K562 (cell line): ENCODE data around the gene KCNH2. TPM values are rescaled to one million over a fixed set of nuclear protein-coding genes. Genes with fewer than 3 reads are reported as not detected.
A peak's percentile ranks its signal among the peaks of the same experiment; 100 is the strongest.

Source experiments
- ATAC-seq: fragments of 200-7000 bp; cut with Tn5 transposase; 3 replicates; pipeline ENCODE4 v1.9.1; 2020; ENCODE audit warnings: moderate library complexity
- BruUV-seq: library from RNA; stranded (reverse); fragments of 400-500 nt; replicated peaks from 2 replicates; lab custom pipeline; 2021; lab: Mats Ljungman, UMichigan
- CTCF ChIA-PET: fragments of 300-600 bp; formaldehyde crosslinking; extraction: SDS; loops from one replicate; lab custom pipeline; 2021; ENCODE audit warnings: low intra/inter-chr PET ratio; lab: Yijun Ruan, JAX
- POLR2A ChIA-PET: fragments of 300-600, 350-650 bp; sonication (Branson Sonifier 250); formaldehyde crosslinking; extraction: SDS; loops from one replicate; lab custom pipeline; 2021; ENCODE audit warnings: antibody characterized with exemption, inconsistent platforms; lab: Yijun Ruan, JAX
- DNase-seq, 4 experiments: peaks; one replicate each; pipeline versions ENCODE4 v3.0.0 to v3.0.0-alpha.2; 2011 to 2018; ENCODE audit warnings: low spot score in 3 of 4, mixed read lengths in 3 of 4; ENCODE audit errors: extremely low read depth in 1 of 4
- FAIRE-seq: peaks from 2 replicates; lab custom pipeline; 2011; peaks lifted over from hg19 to GRCh38; lab: Jason Lieb, UNC
- H2AFZ ChIP-seq: 2 replicates; pipeline ENCODE4 v1.6.0; 2011; ENCODE audit warnings: low read depth, low read length, control low read depth, inconsistent platforms
- H3K27ac ChIP-seq: fragments of 200-600 bp; 3 replicates; pipeline ENCODE4 v1.8.0; 2011; ENCODE audit warnings: low read depth, mild to moderate bottlenecking, control low read depth, inconsistent platforms, low read length, moderate library complexity, mixed read lengths; ENCODE audit errors: extremely low read depth
- H3K27me3 ChIP-seq, 2 experiments: fragments of 300-600 bp in 1 of 2; 2 replicates in 1 of 2; 3 replicates in 1 of 2; pipeline versions ENCODE4 v1.6.0 to v1.8.0; 2011; ENCODE audit warnings: inconsistent platforms in 2 of 2, low read length in 2 of 2, mild to moderate bottlenecking in 1 of 2, mixed read lengths in 1 of 2, moderate library complexity in 1 of 2; ENCODE audit not compliant: control insufficient read depth in 2 of 2, insufficient read depth in 2 of 2
- H3K36me3 ChIP-seq: fragments of 300-600 bp; 3 replicates; pipeline ENCODE4 v1.8.0; 2011; ENCODE audit warnings: mild to moderate bottlenecking, low read length, inconsistent platforms; ENCODE audit not compliant: control insufficient read depth, insufficient read depth
- H3K4me1 ChIP-seq, 2 experiments: fragments of 200-600 bp in 1 of 2; replicated peaks in 1 of 2; 2 replicates in 1 of 2; 3 replicates in 1 of 2; pipeline versions ENCODE4 v1.5.1 to v1.8.0; 2011; ENCODE audit warnings: inconsistent platforms in 2 of 2, low read length in 2 of 2, mild to moderate bottlenecking in 1 of 2, mixed read lengths in 1 of 2, moderate library complexity in 1 of 2; ENCODE audit not compliant: control insufficient read depth in 2 of 2, insufficient read depth in 2 of 2
- H3K4me2 ChIP-seq: 2 replicates; pipeline ENCODE4 v1.6.1; 2011; ENCODE audit warnings: low read length, control low read depth, inconsistent platforms, mixed read lengths; ENCODE audit not compliant: insufficient read depth
- H3K4me3 ChIP-seq: fragments of 200-600 bp; sonication (generic), shearing (Covaris generic); 2 replicates; pipeline ENCODE4 v1.5.1; 2016; ENCODE audit warnings: control low read depth, inconsistent platforms
- H3K79me2 ChIP-seq: fragments of 200-600 bp; 3 replicates; pipeline ENCODE4 v1.8.0; 2011; ENCODE audit warnings: low read length, inconsistent platforms; ENCODE audit not compliant: control insufficient read depth, insufficient read depth
- H3K9ac ChIP-seq, 2 experiments: 2 replicates each; pipeline versions ENCODE4 v1.6.0 to v1.6.1; 2011; ENCODE audit warnings: low read depth in 2 of 2, low read length in 2 of 2, control low read depth in 1 of 2, inconsistent platforms in 1 of 2, mild to moderate bottlenecking in 1 of 2, mixed read lengths in 1 of 2; ENCODE audit not compliant: insufficient read depth in 1 of 2
- H3K9me1 ChIP-seq: one replicate; pipeline ENCODE4 v1.6.0; 2011; ENCODE audit warnings: inconsistent platforms, mild to moderate bottlenecking, low read length, moderate library complexity; ENCODE audit not compliant: control insufficient read depth, insufficient read depth
- H3K9me3 ChIP-seq: replicated peaks from 2 replicates; pipeline ENCODE4 v1.5.1; 2011; ENCODE audit warnings: low read depth, low read length, inconsistent platforms; ENCODE audit not compliant: control insufficient read depth, insufficient read depth
- H4K20me1 ChIP-seq: replicated peaks from 2 replicates; pipeline ENCODE4 v1.6.1; 2011; ENCODE audit warnings: low read length, inconsistent platforms, mixed read lengths; ENCODE audit not compliant: control insufficient read depth, insufficient read depth
- ATF3 ChIP-seq, 2 experiments: fragments of 450-650 bp in 1 of 2; sonication (generic) in 1 of 2; formaldehyde crosslinking in 1 of 2; IDR thresholded peaks in 1 of 2; conservative IDR thresholded peaks in 1 of 2; 2 replicates each; pipeline versions ENCODE4 v1.6.1 to v1.8.1; 2016 to 2023; ENCODE audit warnings: mild to moderate bottlenecking in 2 of 2, moderate library complexity in 2 of 2, inconsistent platforms in 1 of 2, missing genetic modification reagents in 1 of 2
- COPS2 ChIP-seq: fragments of 450-650 bp; conservative IDR thresholded peaks from 2 replicates; pipeline ENCODE4 v1.6.1; 2016; ENCODE audit warnings: mild to moderate bottlenecking, moderate library complexity
- CREM ChIP-seq: IDR thresholded peaks from 2 replicates; pipeline ENCODE4 v1.6.1; 2014; ENCODE audit warnings: antibody characterized with exemption, low read depth
- ESRRA ChIP-seq: fragments of 450-650 bp; IDR thresholded peaks from 2 replicates; pipeline ENCODE4 v1.6.1; 2014; ENCODE audit warnings: low read depth, mild to moderate bottlenecking, moderate library complexity, borderline replicate concordance
- FIP1L1 ChIP-seq: fragments of 200-400 bp; formaldehyde crosslinking; IDR thresholded peaks from 2 replicates; pipeline ENCODE4 v1.6.1; 2018; ENCODE audit warnings: mild to moderate bottlenecking, low read depth, low read length; ENCODE audit not compliant: poor library complexity, severe bottlenecking
- MED1 ChIP-seq: sonication (generic); formaldehyde crosslinking; IDR thresholded peaks from 2 replicates; pipeline ENCODE4 v1.8.1; 2023; ENCODE audit warnings: missing genetic modification reagents, borderline replicate concordance
- SIX5 ChIP-seq, 2 experiments: IDR thresholded peaks; 2 replicates each; pipeline ENCODE4 v1.6.1; 2011; ENCODE audit warnings: low read length in 2 of 2, borderline replicate concordance in 1 of 2, low read depth in 1 of 2, mild to moderate bottlenecking in 1 of 2, moderate library complexity in 1 of 2; ENCODE audit not compliant: insufficient read depth in 1 of 2
- SOX6 ChIP-seq: fragments of 450-650 bp; IDR thresholded peaks from 2 replicates; pipeline ENCODE4 v1.6.1; 2014; ENCODE audit warnings: mild to moderate bottlenecking
- U2AF2 ChIP-seq: fragments of 200-400 bp; formaldehyde crosslinking; optimal IDR thresholded peaks from 2 replicates; pipeline ENCODE3; 2017; ENCODE audit warnings: low read depth, mild to moderate bottlenecking, low read length
- ZNF41 ChIP-seq: fragments of 250-450 bp; sonication (Bioruptor Pico); conservative IDR thresholded peaks from 2 replicates; pipeline ENCODE4 v1.4.0; 2020; ENCODE audit warnings: mild to moderate bottlenecking
- ZNF431 ChIP-seq: sonication (generic); formaldehyde crosslinking; IDR thresholded peaks from 2 replicates; pipeline ENCODE4 v1.8.0; 2022; ENCODE audit warnings: mild to moderate bottlenecking, missing genetic modification reagents
- WGBS: fragments of 100-300 bp; shearing (Covaris generic); methylation state at CpG from one replicate; pipeline ENCODE4 v1.1.6; 2016; ENCODE audit warnings: low coverage, mixed read lengths; ENCODE audit not compliant: insufficient coverage; ENCODE audit errors: missing lambda C conversion rate; 5-methylcytosine and 5-hydroxymethylcytosine counted together
- in situ Hi-C: fragments of 300-500 bp; cut with MboI; formaldehyde crosslinking; loops from 4 replicates; pipeline ENCODE4 v1.15.0; 2018; ENCODE audit warnings: inconsistent platforms, mixed read lengths
- intact Hi-C: fragments of 100-400 bp; cut with micrococcal nuclease; formaldehyde crosslinking; loops from 2 replicates; pipeline ENCODE4 v1.14.2; 2022
- polyA plus RNA-seq, 8 experiments: library from polyadenylated mRNA; depleted of rRNA in 4 of 8; stranded (reverse) in 5 of 8; unstranded in 3 of 8; fragments of >200 nt; fragmentation: Nextera tagmentation in 2 of 8; fragmentation: Illumina TruSeq in 1 of 8; extraction: Ambion mirVana in 2 of 8; extraction: Trizol in 1 of 8; gene quantifications; 2 replicates each; pipeline versions ENCODE4 v1.2.1 to v1.2.3, GENCODE V29; 2011 to 2014; ENCODE audit warnings: inconsistent platforms in 1 of 8, missing spikeins in 1 of 8
- total RNA-seq, 7 experiments: library from RNA; depleted of rRNA in 6 of 7; stranded (reverse); fragments of >200 nt in 6 of 7; fragmentation: Illumina TruSeq in 2 of 7; extraction: Trizol in 2 of 7; gene quantifications; 2 replicates each; pipeline versions ENCODE4 v1.2.1 to v1.2.3, GENCODE V29; 2011 to 2021; ENCODE audit warnings: low replicate concordance in 1 of 7
- TF ChIP-seq, protein P1 (sequence below): fragments of 450-650 bp; IDR thresholded peaks from 2 replicates; pipeline ENCODE4 v1.6.1; 2016; ENCODE audit warnings: mild to moderate bottlenecking
- TF ChIP-seq, protein P2 (sequence below): fragments of 250-450 bp; sonication (Bioruptor Pico); IDR thresholded peaks from 2 replicates; pipeline ENCODE4 v1.9.0; 2021; ENCODE audit warnings: mild to moderate bottlenecking, inconsistent platforms

KCNH2 gene
- total and polyA plus RNA-seq, 9 of the 15 experiments (the other 6 are each of a cell fraction or from before 2014, with no cell fraction given), result 18.1 to 368 (median 218) TPM

GRCh38 chr7:151008511-151009323 lies 30.6 kb upstream of the KCNH2 start:
- BruUV-seq, result no TSS peak
- H3K4me2 ChIP-seq, result peak overlapping the region; percentile 100
- H3K4me3 ChIP-seq, result peak overlapping the region; percentile 57
- ATAC-seq, result peak; percentile 87
- CTCF ChIA-PET, result interaction anchor here (0.6 to 3.5 kb wide), 11 partner anchors 10 to 230 kb away, joined by 3 to 15 read pairs (median 5); no protein-coding TSS in a partner anchor
- in situ Hi-C loops (no loop called here), intact Hi-C loops (loop anchor here (1.0 to 5.0 kb wide), 8 partner anchors 14 to 224 kb away; partner anchors contain the start of genes ABCB8, CHPF2 and SLC4A2)
- peaks cover 43 to 69% of the 10 kb centered on the region in 2 experiments for H3K4me1 ChIP-seq
- no peaks in the 10 kb centered on the region; a peak in 1 of 5 replicates for H3K27me3 ChIP-seq
- POLR2A ChIA-PET, result interaction anchor here (0.6 to 8.4 kb wide), 9 partner anchors 12 to 298 kb away, joined by 3 to 146 read pairs (median 6); partner anchors contain the start of genes ABCB8 and ATG9B
- no peaks in the 10 kb centered on the region for H4K20me1 ChIP-seq
- peak; percentile 97 to 99 (median 98) for DNase-seq
- peak; percentile 15 for FAIRE-seq
- H3K36me3 ChIP-seq, result peaks cover 19% of the 10 kb centered on the region; the same call in 1 of the 3 replicates
- no peaks in the 10 kb centered on the region for H3K9me1 ChIP-seq
- no peaks in the 10 kb centered on the region for H3K9me3 ChIP-seq
- H3K9ac ChIP-seq, result peak overlapping the region; percentile 77 to 94
- WGBS, result 2% methylated on average over 35 of the region's 40 CpGs
- peak overlapping the region; percentile 85 for H3K27ac ChIP-seq
- peak overlapping the region; percentile 92 for H2AFZ ChIP-seq
- peaks cover 45% of the 10 kb centered on the region for H3K79me2 ChIP-seq
- TF ChIP-seq, protein P1, sequence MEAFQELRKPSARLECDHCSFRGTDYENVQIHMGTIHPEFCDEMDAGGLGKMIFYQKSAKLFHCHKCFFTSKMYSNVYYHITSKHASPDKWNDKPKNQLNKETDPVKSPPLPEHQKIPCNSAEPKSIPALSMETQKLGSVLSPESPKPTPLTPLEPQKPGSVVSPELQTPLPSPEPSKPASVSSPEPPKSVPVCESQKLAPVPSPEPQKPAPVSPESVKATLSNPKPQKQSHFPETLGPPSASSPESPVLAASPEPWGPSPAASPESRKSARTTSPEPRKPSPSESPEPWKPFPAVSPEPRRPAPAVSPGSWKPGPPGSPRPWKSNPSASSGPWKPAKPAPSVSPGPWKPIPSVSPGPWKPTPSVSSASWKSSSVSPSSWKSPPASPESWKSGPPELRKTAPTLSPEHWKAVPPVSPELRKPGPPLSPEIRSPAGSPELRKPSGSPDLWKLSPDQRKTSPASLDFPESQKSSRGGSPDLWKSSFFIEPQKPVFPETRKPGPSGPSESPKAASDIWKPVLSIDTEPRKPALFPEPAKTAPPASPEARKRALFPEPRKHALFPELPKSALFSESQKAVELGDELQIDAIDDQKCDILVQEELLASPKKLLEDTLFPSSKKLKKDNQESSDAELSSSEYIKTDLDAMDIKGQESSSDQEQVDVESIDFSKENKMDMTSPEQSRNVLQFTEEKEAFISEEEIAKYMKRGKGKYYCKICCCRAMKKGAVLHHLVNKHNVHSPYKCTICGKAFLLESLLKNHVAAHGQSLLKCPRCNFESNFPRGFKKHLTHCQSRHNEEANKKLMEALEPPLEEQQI, result no peak; the same call in 1 of the 2 replicates
- peak; percentile 31 to 36; a peak in 1 of 4 replicates for TF ChIP-seq SIX5 (IDR thresholded peaks at IDR 0.05; ENCODE audit: borderline replicate concordance in 1 of 2, insufficient read depth in 1 of 2, low read depth in 1 of 2, low read length in 2 of 2)
- TF ChIP-seq SOX6, result peak; percentile 82
- no peak for TF ChIP-seq ZNF41 (CRISPR knock-in tag)
- TF ChIP-seq ATF3 (IDR thresholded peaks at IDR 0.05), result 0 out of 2 replicates have a peak, but pooled peaks have one; percentile 42
- TF ChIP-seq ATF3 (CRISPR knock-in tag; conservative IDR thresholded peaks at IDR 0.05), result peak; percentile 77; the same call in 1 of the 2 replicates
- TF ChIP-seq CREM, result peak; percentile 82
- TF ChIP-seq U2AF2, result no peak
- TF ChIP-seq COPS2, result no peak
- TF ChIP-seq MED1, result no peak
- TF ChIP-seq, protein P2, sequence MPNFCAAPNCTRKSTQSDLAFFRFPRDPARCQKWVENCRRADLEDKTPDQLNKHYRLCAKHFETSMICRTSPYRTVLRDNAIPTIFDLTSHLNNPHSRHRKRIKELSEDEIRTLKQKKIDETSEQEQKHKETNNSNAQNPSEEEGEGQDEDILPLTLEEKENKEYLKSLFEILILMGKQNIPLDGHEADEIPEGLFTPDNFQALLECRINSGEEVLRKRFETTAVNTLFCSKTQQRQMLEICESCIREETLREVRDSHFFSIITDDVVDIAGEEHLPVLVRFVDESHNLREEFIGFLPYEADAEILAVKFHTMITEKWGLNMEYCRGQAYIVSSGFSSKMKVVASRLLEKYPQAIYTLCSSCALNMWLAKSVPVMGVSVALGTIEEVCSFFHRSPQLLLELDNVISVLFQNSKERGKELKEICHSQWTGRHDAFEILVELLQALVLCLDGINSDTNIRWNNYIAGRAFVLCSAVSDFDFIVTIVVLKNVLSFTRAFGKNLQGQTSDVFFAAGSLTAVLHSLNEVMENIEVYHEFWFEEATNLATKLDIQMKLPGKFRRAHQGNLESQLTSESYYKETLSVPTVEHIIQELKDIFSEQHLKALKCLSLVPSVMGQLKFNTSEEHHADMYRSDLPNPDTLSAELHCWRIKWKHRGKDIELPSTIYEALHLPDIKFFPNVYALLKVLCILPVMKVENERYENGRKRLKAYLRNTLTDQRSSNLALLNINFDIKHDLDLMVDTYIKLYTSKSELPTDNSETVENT (CRISPR knock-in tag), result peak; percentile 99
- TF ChIP-seq FIP1L1, result peak; percentile 99
- peak; percentile 99 for TF ChIP-seq ESRRA
- peak; percentile 78; the same call in 1 of the 2 replicates for TF ChIP-seq ZNF431 (CRISPR knock-in tag)
